Fibroblast of mammary gland (primary cell): ENCODE data around the gene ETNPPL.

Experiments
- DNase-seq: peaks from one replicate; pipeline ENCODE4 v3.0.0-alpha.2; 2010; ENCODE audit warnings: low read depth
- H3K4me3 ChIP-seq: 2 replicates; pipeline ENCODE4 v1.5.1; 2011; ENCODE audit warnings: low read depth, mild to moderate bottlenecking, low read length, moderate library complexity; ENCODE audit not compliant: control insufficient read depth
- TF ChIP-seq, protein P1 (sequence below): conservative IDR thresholded peaks from 2 replicates; pipeline ENCODE4 v1.5.1; 2011; ENCODE audit warnings: low read depth, low read length, inconsistent platforms; ENCODE audit not compliant: control insufficient read depth, insufficient read depth

Gene ETNPPL

DNA sequence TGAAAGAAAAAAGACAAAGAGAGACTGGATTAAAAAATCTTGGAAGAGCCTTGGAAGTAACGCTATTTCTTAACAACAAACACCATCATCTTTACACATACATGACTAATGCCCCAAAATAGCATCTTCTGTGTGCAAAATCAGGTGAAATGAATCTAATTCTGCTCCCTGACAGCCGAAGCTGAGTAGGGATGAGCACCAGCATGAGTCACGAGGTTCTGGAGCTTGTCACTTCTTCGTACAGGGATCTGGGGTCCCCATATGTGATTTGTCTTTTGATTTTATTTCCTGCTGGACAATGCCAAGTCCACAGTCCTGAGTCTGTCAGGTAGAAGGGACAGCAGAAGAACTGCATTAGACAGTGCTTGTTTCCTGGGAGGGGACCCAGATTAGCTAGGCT, 56.6 kb downstream of the ETNPPL start:
- TF ChIP-seq, protein P1, sequence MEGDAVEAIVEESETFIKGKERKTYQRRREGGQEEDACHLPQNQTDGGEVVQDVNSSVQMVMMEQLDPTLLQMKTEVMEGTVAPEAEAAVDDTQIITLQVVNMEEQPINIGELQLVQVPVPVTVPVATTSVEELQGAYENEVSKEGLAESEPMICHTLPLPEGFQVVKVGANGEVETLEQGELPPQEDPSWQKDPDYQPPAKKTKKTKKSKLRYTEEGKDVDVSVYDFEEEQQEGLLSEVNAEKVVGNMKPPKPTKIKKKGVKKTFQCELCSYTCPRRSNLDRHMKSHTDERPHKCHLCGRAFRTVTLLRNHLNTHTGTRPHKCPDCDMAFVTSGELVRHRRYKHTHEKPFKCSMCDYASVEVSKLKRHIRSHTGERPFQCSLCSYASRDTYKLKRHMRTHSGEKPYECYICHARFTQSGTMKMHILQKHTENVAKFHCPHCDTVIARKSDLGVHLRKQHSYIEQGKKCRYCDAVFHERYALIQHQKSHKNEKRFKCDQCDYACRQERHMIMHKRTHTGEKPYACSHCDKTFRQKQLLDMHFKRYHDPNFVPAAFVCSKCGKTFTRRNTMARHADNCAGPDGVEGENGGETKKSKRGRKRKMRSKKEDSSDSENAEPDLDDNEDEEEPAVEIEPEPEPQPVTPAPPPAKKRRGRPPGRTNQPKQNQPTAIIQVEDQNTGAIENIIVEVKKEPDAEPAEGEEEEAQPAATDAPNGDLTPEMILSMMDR = no peak
- DNase-seq = no peak
- H3K4me3 ChIP-seq = no peak overlapping the region

DNA sequence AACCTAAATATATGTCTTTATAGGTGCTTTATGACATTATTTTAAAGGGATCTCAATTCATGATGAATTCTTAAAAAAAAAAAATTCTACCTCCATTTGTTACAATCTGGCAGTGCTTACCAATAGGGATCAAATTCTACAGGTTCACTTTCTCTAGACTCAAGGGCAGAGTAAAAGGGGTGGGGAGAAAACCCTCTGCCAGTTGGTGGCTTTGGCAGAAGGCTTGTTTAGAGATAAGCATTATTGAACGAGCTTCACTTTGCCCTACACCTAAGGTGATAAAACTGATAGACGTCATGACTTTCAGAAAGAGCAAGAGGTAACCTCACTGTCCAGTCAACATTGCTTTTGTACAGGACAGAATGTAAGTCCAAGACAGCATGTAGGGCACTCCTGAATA, 58.9 kb downstream of the ETNPPL start:
- H3K4me3 ChIP-seq = no peak overlapping the region
- TF ChIP-seq, protein P1 = no peak

GRCh38 chr4:108703370-108703769, 59.5 kb downstream of the ETNPPL start:
- TF ChIP-seq, protein P1 = no peak
- no peak overlapping the region for H3K4me3 ChIP-seq
- no peak for DNase-seq

More for the DNA sequence above, 58.9 kb downstream of the ETNPPL start:
- DNase-seq = no peak

DNA sequence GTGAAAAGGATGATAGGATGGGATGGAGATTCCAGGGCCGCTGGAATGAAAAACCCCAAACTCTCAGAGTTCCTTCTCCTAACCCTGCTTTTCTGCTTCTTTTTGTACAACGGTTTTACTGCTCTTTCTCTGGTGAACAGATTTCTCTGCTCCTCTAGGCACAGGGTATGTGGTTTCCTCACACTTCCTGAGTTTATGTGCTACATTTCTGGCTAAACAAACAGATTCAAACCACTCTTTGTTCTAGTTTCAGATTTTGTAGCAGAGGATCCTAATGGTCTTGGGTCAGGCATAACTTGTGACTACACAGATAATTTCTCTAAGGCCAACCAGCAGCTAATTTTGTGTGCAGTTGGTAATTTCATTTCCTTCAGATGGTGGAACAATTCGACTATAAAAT, 59.9 kb downstream of the ETNPPL start:
- DNase-seq = no peak
- TF ChIP-seq, protein P1 = no peak

GRCh38 chr4:108700081-108700757, 62.6 kb downstream of the ETNPPL start:
- TF ChIP-seq, protein P1 = no peak
- no peak overlapping the region for H3K4me3 ChIP-seq
- DNase-seq = peak; percentile 53

More for the DNA sequence above, 59.9 kb downstream of the ETNPPL start:
- no peak overlapping the region for H3K4me3 ChIP-seq

- H3K4me3 ChIP-seq = no peak overlapping the region
- DNase-seq = no peak
- TF ChIP-seq, protein P1 = no peak
Measured at GRCh38 chr4:108696160-108696559, 66.7 kb downstream of the ETNPPL start.
